GM12891 (cell line): ENCODE measurements around the gene NEU4.
A peak's percentile ranks its signal among the peaks of the same experiment; 100 is the strongest.
"Not testable (repeated sequence)": the region's sequence is repeated elsewhere in the genome, so short reads cannot be mapped to it uniquely, and the experiment has no call there.

ENCODE experiments used
- DNase-seq: peaks from one replicate; pipeline ENCODE4 v3.0.0; 2011; ENCODE audit warnings: low spot score; ENCODE audit not compliant: insufficient read length
- FAIRE-seq: peaks from 2 replicates; lab custom pipeline; 2011; peaks lifted over from hg19 to GRCh38; lab: Jason Lieb, UNC
- PAX5 ChIP-seq: IDR thresholded peaks from 2 replicates; pipeline ENCODE4 v1.6.1; 2011; ENCODE audit warnings: low read length, moderate library complexity, mild to moderate bottlenecking; ENCODE audit not compliant: insufficient read depth, severe bottlenecking
- POLR2A ChIP-seq: IDR thresholded peaks from 2 replicates; pipeline ENCODE4 v1.6.1; 2011; ENCODE audit warnings: low read depth, low read length, control low read depth
- POLR2AphosphoS5 ChIP-seq: IDR thresholded peaks from 2 replicates; pipeline ENCODE4 v1.6.1; 2011; ENCODE audit warnings: low read depth, low read length, control low read depth
- POU2F2 ChIP-seq: IDR thresholded peaks from 2 replicates; pipeline ENCODE4 v1.6.1; 2011; ENCODE audit warnings: low read depth, mild to moderate bottlenecking, control low read depth, low read length, moderate library complexity
- SPI1 ChIP-seq: IDR thresholded peaks from 2 replicates; pipeline ENCODE4 v1.6.1; 2011; ENCODE audit warnings: low read depth, low read length, control low read depth
- TAF1 ChIP-seq: IDR thresholded peaks from 2 replicates; pipeline ENCODE4 v1.6.1; 2011; ENCODE audit warnings: low read depth, low read length, control low read depth

Gene NEU4

DNA sequence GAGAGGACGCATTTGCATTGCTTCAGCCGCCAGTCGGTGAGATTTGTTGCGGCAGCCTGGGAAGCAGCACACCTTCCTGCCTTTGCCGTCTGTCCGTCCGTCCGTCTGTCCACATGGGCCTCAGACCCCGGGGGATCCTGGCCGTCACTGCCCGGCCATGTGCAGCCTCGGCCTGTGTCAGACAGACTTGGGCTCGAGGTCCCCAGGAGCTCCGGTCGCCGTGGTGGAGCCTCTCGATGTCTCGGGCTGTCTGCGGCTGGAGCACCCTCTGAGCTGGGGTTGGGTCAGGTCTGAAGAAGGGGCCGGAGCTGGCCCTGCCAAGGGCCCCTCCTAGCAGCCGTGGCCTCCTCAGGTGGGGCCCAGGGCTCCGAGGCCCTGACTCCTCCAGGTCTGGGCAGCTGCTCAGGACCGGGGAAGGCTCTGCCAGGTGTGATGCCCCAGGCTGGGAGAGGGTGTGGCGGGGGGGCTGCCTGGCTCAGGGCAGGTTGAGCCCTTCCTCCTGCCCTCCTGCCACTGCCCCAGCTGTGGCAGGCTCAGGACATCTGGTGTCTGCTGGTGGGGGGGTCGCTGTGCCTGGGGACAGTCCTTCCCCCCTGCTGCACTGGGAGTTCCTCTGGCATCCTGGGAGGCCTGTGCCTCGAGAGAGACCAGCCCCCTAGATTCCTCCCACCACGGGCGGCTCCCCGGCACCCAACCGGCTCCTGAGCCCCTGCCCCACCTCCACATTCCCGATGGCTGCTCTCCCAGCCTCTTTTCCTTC, 11.8 kb downstream of the NEU4 start:
- FAIRE-seq (no peak), DNase-seq (peak; percentile 9)
- TF ChIP-seq PAX5 (no peak), POLR2AphosphoS5 (no peak), TAF1 (no peak), POU2F2 (no peak), POLR2A (no peak), SPI1 (no peak)

DNA sequence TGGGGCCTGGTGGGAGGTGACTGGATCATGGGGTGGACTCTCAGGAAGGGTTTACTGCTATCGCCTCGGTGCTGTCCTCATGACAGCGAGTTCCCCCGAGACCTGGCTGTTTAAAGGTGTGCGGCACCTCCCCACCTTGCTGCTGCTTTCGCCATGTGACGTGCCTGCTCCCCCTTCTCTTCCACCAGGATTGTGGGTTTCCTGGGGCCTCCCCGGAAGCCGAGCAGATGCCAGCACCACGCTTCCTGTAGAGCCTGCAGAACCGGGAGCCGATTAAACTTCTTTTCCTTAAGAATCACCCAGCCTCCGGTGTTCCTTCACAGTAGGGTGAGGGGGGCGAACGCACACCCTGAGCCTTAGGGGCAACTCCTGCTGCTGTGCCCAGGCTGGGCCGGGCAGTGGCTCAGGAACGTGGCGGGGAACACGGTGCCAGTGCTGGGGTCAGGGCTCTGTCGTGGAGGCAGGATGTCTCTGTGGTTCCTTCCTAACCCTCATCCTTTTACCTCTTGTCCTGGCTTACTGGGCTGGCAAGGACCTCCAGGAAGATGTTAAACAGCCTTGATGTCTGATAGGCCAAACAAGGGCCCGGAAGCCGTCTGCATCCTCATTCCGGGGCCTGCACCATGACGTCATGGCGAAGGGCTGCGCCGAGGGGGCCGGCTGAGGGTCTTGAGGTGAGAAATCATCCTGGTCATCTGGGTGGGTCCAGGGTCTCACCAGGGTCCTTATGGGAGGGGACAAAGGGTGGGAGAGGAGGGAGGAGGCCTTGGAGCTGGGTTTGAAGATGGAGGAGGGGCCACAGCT, 12.7 kb downstream of the NEU4 start:
- TF ChIP-seq PAX5, result no peak
- TF ChIP-seq POLR2AphosphoS5, result no peak
- TF ChIP-seq POLR2A, result no peak
- FAIRE-seq, result no peak
- DNase-seq, result peak; percentile 15

DNA sequence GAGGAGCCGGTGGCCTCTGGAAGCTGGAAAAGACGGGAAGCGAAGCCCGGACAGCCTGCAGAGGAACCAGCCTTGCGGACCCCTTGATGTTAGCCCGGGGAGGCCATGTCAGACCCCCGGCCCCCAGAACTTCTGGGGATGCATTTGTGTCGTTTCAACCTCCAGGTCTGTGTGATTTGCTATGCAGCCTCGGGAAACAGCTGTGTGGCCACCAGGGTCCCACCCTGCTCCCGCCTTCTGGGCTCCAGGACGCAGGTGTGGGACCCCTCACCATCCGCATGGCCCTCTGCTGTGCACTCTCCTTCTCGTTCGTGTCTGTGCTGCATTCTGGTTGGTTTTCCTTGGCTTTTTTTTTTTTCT, 13.3 kb downstream of the NEU4 start:
- FAIRE-seq, result no peak
- DNase-seq, result peak; percentile 18
- TF ChIP-seq TAF1, result no peak
- no peak for TF ChIP-seq POLR2AphosphoS5
- no peak for TF ChIP-seq POU2F2
- TF ChIP-seq SPI1, result no peak
- no peak for TF ChIP-seq PAX5
- TF ChIP-seq POLR2A, result no peak

DNA sequence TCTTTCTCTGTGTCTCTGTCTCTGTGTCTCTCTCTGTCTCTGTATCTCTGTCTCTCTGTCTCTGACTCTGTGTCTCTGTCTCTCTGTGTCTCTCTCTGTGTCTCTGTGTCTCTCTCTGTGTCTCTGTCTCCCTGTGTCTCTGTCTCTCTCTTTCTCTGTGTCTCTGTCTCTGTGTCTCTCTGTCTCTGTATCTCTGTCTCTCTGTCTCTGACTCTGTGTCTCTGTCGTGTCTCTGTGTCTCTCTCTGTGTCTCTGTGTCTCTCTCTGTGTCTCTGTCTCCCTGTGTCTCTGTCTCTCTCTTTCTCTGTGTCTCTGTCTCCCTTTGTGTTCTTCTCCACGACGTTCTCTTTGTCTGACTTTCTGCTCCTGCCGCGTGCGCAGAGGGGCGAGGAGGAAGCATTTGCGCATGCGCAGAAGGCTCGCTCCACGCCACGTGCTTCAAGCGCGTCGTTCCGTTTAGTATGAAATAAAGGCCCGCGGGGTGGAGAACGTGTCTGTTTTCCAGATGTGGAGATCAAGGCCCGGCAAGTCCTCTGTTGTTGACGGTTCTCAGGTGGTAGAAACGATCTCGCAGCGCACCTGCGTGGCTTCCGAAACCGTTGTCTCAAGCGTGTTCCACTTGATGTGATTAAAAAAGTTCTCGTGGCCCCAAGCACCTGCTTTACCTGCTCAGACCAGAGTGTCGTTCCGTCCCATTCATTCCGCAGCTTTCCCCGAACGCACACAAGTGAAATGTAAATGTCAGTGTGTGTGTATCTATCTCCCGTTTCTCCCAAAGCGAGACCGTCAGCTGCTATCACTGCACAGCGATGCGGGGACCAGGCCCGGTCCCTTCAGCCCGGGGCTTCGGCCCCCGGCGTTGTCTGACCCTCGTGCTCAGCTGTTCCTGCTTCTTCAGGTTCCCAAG, 14.8 kb downstream of the NEU4 start:
- not testable (repeated sequence) for FAIRE-seq, DNase-seq

DNA sequence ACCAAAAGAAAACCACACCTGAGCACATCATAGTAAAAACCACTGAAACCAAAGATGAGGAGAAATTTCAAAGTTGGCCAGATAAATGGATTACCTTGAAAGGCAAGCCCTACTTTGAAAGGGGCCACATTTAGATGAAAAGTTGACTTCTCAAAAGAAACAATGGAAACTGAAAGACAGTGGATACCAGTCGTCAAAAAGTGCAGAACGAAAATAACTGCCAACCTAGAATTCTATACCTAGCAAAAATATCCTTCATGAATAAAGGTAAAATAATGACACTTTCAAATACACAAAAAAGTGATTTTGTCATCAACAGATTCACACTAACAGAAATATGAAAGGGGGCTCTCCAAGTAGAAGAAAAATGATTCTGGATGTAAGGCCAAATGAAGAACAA, 18.4 kb downstream of the NEU4 start:
- FAIRE-seq, result no peak
- no peak for TF ChIP-seq POLR2A
- no peak for TF ChIP-seq POU2F2
- TF ChIP-seq POLR2AphosphoS5, result no peak
- no peak for TF ChIP-seq TAF1
- TF ChIP-seq SPI1, result no peak
- TF ChIP-seq PAX5, result no peak

DNA sequence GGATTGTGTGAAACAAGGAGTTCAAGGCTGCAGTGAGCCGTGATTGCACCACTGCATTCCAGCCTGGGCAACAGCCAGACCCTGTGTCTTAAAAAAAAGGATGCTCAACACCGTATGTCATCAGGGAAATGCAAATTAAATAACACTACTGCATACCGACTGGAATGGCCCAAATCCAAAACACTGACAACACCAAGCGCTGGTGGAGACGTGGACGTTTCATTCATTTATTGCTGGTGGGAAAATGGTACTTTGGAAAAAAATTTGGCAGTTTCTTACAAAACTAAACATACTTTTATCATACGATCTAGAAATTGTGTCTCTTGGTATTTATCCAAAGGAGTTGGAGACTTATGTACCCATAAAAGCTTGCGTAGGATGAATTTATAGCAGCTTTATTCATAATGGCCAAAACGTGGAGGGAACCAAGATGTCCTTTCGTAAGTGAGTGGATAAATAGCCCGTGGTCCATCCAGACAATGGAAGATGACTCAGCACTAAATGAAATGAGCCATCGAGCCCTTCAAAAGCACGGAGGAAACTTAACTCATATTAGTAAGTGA, 24.2 kb downstream of the NEU4 start:
- no peak for DNase-seq
- TF ChIP-seq POU2F2, result no peak
- TF ChIP-seq POLR2A, result no peak
- TF ChIP-seq POLR2AphosphoS5, result no peak
- TF ChIP-seq PAX5, result no peak
- TF ChIP-seq SPI1, result no peak
- TF ChIP-seq TAF1, result no peak

More for the DNA sequence above, 18.4 kb downstream of the NEU4 start:
- no peak for DNase-seq

DNA sequence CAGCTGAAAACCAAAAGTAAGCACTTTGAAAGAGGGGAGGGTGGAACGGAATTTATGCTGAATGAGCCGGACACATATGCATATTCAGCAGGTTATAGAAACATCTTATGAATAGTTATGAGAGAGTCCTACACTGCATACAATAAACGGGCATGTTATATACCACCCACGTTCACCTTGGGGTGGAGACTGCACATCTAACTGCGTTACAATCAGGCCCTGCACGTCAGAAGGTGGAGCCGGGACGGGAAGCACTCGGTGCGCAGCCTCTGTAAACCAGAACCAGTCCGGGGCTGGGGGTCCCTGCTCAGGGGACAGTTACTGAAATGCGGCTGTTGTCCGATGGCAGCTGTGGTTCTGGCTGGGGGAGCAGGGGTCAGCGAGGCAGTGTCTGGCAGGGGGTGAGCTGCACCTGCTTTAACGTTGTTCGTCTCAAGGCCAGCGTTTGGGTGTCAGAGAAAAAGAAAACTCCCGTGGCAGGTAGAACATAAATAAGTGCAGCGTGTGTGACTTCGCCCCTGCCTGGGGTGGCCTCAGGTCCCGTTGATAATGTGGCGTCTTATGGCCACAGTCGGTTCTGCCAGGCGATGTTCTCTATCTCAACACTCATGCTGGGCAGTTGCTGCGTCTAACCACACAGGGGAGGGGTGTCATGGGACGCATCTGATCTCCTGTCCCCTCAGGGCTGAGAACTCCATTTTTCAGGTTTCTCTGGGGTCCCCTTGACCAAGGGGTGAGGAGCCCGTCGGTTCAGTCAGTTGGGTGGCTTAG, 24.9 kb downstream of the NEU4 start:
- peak; percentile 41 for FAIRE-seq
- not testable (repeated sequence) for DNase-seq

More for the DNA sequence above, 24.2 kb downstream of the NEU4 start:
- no peak for FAIRE-seq

DNA sequence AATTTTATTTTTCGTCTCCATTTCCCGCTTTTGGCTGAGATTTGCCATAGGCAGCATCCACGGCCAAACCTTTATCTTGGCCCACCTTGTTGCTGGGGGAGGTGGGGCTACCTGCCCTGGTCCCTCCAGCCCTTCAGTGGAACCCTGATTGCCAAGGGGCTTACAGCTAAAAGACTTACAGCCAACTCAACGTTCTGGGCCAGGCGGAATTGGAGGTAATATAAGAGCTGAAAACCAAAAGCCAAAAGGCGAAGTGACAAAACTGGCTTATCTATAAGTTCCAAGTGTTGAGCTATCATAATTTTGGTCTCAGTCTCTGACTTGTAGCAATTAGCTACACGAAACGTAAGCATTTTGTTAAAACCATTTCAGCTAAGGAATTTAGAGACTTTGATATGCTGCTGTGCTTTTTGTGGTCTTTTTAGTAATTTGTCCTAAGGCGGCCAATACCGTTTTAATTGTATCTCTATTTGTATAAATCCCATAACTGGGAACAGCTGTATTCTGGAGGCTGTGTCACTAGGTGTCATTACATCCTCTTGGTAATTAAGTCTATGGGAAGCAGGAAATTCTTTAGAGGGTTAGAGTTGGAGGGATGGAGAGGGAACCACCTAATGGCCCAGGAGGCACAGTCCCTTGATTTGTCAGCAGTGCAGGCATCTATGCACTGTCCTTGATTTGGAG, 25.7 kb downstream of the NEU4 start:
- no peak for TF ChIP-seq SPI1
- TF ChIP-seq TAF1, result no peak
- no peak for TF ChIP-seq POLR2AphosphoS5
- TF ChIP-seq POU2F2, result no peak
- TF ChIP-seq POLR2A, result no peak
- TF ChIP-seq PAX5, result no peak
- FAIRE-seq (no peak), DNase-seq (no peak)
